GM10248 (cell line): ENCODE results near the gene OR10H4.

Experiments
- CTCF ChIA-PET: fragments of 300-600 bp; sonication (Branson Sonifier 250); formaldehyde crosslinking; extraction: SDS; loops from one replicate; lab custom pipeline; 2021; ENCODE audit warnings: antibody characterized with exemption; lab: Yijun Ruan, JAX
- POLR2A ChIA-PET: fragments of 350-650 bp; sonication (Branson Sonifier 250); formaldehyde crosslinking; extraction: SDS; loops from one replicate; lab custom pipeline; 2020; ENCODE audit warnings: antibody characterized with exemption; lab: Yijun Ruan, JAX
- DNase-seq: peaks from one replicate; pipeline ENCODE4 v3.0.0; 2012; ENCODE audit errors: extremely low spot score
- CTCF ChIP-seq: IDR thresholded peaks from 2 replicates; pipeline ENCODE4 v1.5.1; 2012; ENCODE audit warnings: mild to moderate bottlenecking, low read depth; ENCODE audit errors: extremely low read depth, missing control alignments, control extremely low read depth

The OR10H4 gene

GRCh38 chr19:15991602-15992001 is 42.8 kb downstream of the OR10H4 start:
- no peak for TF ChIP-seq CTCF
- ChIA-PET POLR2A (no interaction called here), CTCF (no interaction called here)
- no peak for DNase-seq

GRCh38 chr19:15992014-15992413 is 43.2 kb downstream of the OR10H4 start:
- ChIA-PET POLR2A (no interaction called here), CTCF (interaction anchor here (1.4 kb wide), 1 partner anchor 18 kb away, joined by 3 read pairs; no protein-coding TSS in a partner anchor)
- no peak for TF ChIP-seq CTCF
- DNase-seq = no peak

GRCh38 chr19:15995536-15995935 is 46.7 kb downstream of the OR10H4 start:
- DNase-seq = no peak
- no peak for TF ChIP-seq CTCF
- POLR2A ChIA-PET = no interaction called here
- CTCF ChIA-PET = no interaction called here

GRCh38 chr19:15998166-15998565 is 49.4 kb downstream of the OR10H4 start:
- no peak for DNase-seq
- CTCF ChIA-PET = interaction anchor here (1.4 kb wide), 1 partner anchor 26 kb away, joined by 3 read pairs; no protein-coding TSS in a partner anchor
- POLR2A ChIA-PET = no interaction called here

More at GRCh38 chr19:15998166-15998565, 49.4 kb downstream of the OR10H4 start:
- TF ChIP-seq CTCF = no peak
